HepG2 (cell line): ENCODE results near the gene DMXL1. TPM values are rescaled to one million over a fixed set of nuclear protein-coding genes. Genes with fewer than 3 reads are reported as not detected.
A peak's percentile ranks its signal among the peaks of the same experiment; 100 is the strongest.

Experiments used
- ATAC-seq: fragments of 200-7000 bp; cut with Tn5 transposase; 3 replicates; pipeline ENCODE4 v1.9.1; 2020; ENCODE audit warnings: mild to moderate bottlenecking, moderate library complexity
- BruUV-seq: library from RNA; stranded (reverse); fragments of 400-500 nt; replicated peaks from 2 replicates; lab custom pipeline; 2021; lab: Mats Ljungman, UMichigan
- CTCF ChIA-PET: fragments of 300-600 bp; formaldehyde crosslinking; extraction: SDS; loops from one replicate; lab custom pipeline; 2021; ENCODE audit warnings: low total read pairs, inconsistent platforms, low intra/inter-chr PET ratio; lab: Yijun Ruan, JAX
- POLR2A ChIA-PET: fragments of 350-600 bp; sonication (Branson Sonifier 250); formaldehyde crosslinking; loops from one replicate; lab custom pipeline; 2020; ENCODE audit warnings: antibody characterized with exemption, inconsistent platforms; lab: Yijun Ruan, JAX
- DNase-seq: peaks from one replicate; pipeline ENCODE4 v3.0.0-alpha.2; 2015; ENCODE audit warnings: low spot score
- FAIRE-seq: peaks from 3 replicates; lab custom pipeline; 2011; peaks lifted over from hg19 to GRCh38; lab: Jason Lieb, UNC
- H2AFZ ChIP-seq: one replicate; pipeline ENCODE4 v1.6.1; 2011; ENCODE audit warnings: low read length, inconsistent platforms
- H3K27ac ChIP-seq: fragments of 300-600 bp; 3 replicates; pipeline ENCODE4 v1.8.0; 2011; ENCODE audit warnings: mixed run types, mild to moderate bottlenecking, mixed read lengths, low read length, inconsistent platforms; ENCODE audit not compliant: insufficient read depth; ENCODE audit errors: extremely low read length
- H3K27me3 ChIP-seq, 2 experiments: fragments of 200-600 bp in 1 of 2; 2 replicates in 1 of 2; 3 replicates in 1 of 2; pipeline versions ENCODE4 v1.6.0 to v1.8.0; 2011; ENCODE audit warnings: low read length in 2 of 2, mild to moderate bottlenecking in 2 of 2, moderate library complexity in 2 of 2, inconsistent platforms in 1 of 2; ENCODE audit not compliant: insufficient read depth in 2 of 2, control insufficient read depth in 1 of 2
- H3K36me3 ChIP-seq, 2 experiments: fragments of 200-600 bp in 1 of 2; replicated peaks in 1 of 2; 2 replicates in 1 of 2; 3 replicates in 1 of 2; pipeline versions ENCODE4 v1.5.1 to v1.8.0; 2011; ENCODE audit warnings: low read length in 2 of 2, inconsistent platforms in 1 of 2; ENCODE audit not compliant: insufficient read depth in 2 of 2, control insufficient read depth in 1 of 2
- H3K4me1 ChIP-seq: 2 replicates; pipeline ENCODE4 v1.5.1; 2012; ENCODE audit warnings: low read length, inconsistent platforms; ENCODE audit not compliant: insufficient read depth
- H3K4me2 ChIP-seq: 2 replicates; pipeline ENCODE4 v1.6.0; 2011; ENCODE audit warnings: low read depth, low read length, inconsistent platforms
- H3K4me3 ChIP-seq, 3 experiments: fragments of 200-600 bp in 1 of 3; sonication (generic), shearing (Covaris generic) in 1 of 3; replicated peaks in 1 of 3; 2 replicates each; pipeline ENCODE4 v1.5.1; 2011 to 2016; ENCODE audit warnings: low read length in 3 of 3, inconsistent platforms in 2 of 3, low read depth in 2 of 3, mild to moderate bottlenecking in 2 of 3, control low read depth in 1 of 3, mixed read lengths in 1 of 3; ENCODE audit not compliant: insufficient read depth in 1 of 3
- H3K79me2 ChIP-seq: one replicate; pipeline ENCODE4 v1.6.1; 2011; ENCODE audit warnings: low read length, inconsistent platforms; ENCODE audit not compliant: insufficient read depth
- H3K9ac ChIP-seq: 2 replicates; pipeline ENCODE4 v1.6.0; 2011; ENCODE audit warnings: mild to moderate bottlenecking, low read depth, low read length, inconsistent platforms; ENCODE audit not compliant: insufficient read depth
- H3K9me3 ChIP-seq: 2 replicates; pipeline ENCODE4 v1.5.1; 2012; ENCODE audit warnings: mild to moderate bottlenecking, low read length
- H4K20me1 ChIP-seq: 2 replicates; pipeline ENCODE4 v1.6.0; 2011; ENCODE audit warnings: inconsistent platforms, mild to moderate bottlenecking, low read length, moderate library complexity; ENCODE audit not compliant: insufficient read depth
- HNF4A ChIP-seq: sonication (generic); formaldehyde crosslinking; IDR thresholded peaks from 2 replicates; pipeline ENCODE4 v1.4.0; 2020; ENCODE audit warnings: missing genetic modification reagents
- NFKB2 ChIP-seq: sonication (generic); formaldehyde crosslinking; IDR thresholded peaks from 2 replicates; pipeline ENCODE4 v1.4.0; 2020; ENCODE audit warnings: missing genetic modification reagents, borderline replicate concordance
- ONECUT2 ChIP-seq: sonication (generic); formaldehyde crosslinking; IDR thresholded peaks from 2 replicates; pipeline ENCODE4 v1.4.0; 2020; ENCODE audit warnings: missing genetic modification reagents
- PPARG ChIP-seq: conservative IDR thresholded peaks from 2 replicates; pipeline ENCODE4 v1.6.1; 2016; ENCODE audit warnings: missing biosample characterization, missing genetic modification reagents
- ZBTB1 ChIP-seq: sonication (generic); formaldehyde crosslinking; IDR thresholded peaks from 2 replicates; pipeline ENCODE4 v1.4.0; 2020; ENCODE audit warnings: missing genetic modification reagents, borderline replicate concordance
- ZKSCAN1 ChIP-seq: fragments of 150-350 bp; IDR thresholded peaks from 2 replicates; pipeline ENCODE4 v1.6.1; 2014; ENCODE audit warnings: low read length
- WGBS: methylation state at CpG from one replicate; pipeline ENCODE4 v1.1.6; 2017; ENCODE audit warnings: low lambda C conversion rate; 5-methylcytosine and 5-hydroxymethylcytosine counted together
- in situ Hi-C: cut with HindIII; loops from 2 replicates; pipeline ENCODE4 v1.10.0; 2017; ENCODE audit warnings: low pct_unique_long_range_greater_than_20kb; ENCODE audit not compliant: extremely low pct_ligation_motif_present
- intact Hi-C: fragments of 100-400 bp; cut with micrococcal nuclease; formaldehyde crosslinking; loops from one replicate; pipeline ENCODE4 v1.10.0; 2022; ENCODE audit not compliant: unreplicated experiment
- polyA plus RNA-seq, 8 experiments: library from polyadenylated mRNA; depleted of rRNA in 3 of 8; stranded (reverse) in 7 of 8; unstranded in 1 of 8; fragments of >200 nt; fragmentation: Illumina TruSeq in 4 of 8; extraction: Trizol in 4 of 8; gene quantifications; 2 replicates each; pipeline versions ENCODE4 v1.2.1 to v1.2.3, GENCODE V29; 2011 to 2016; ENCODE audit warnings: low read depth in 4 of 8, missing spikeins in 1 of 8, mixed read lengths in 1 of 8; ENCODE audit not compliant: insufficient read depth in 1 of 8
- total RNA-seq, 5 experiments: library from RNA; depleted of rRNA; stranded (reverse); fragments of >200 nt; fragmentation: Illumina TruSeq; extraction: Trizol; gene quantifications; 2 replicates each; pipeline ENCODE4 v1.2.3, GENCODE V29; 2016; ENCODE audit warnings: low read depth in 1 of 5
- TF ChIP-seq, protein P1 (sequence below): sonication (generic); formaldehyde crosslinking; IDR thresholded peaks from 2 replicates; pipeline ENCODE4 v1.5.1; 2020; ENCODE audit warnings: missing genetic modification reagents, mild to moderate bottlenecking, borderline replicate concordance

DMXL1 gene
- total and polyA plus RNA-seq, 2 of the 13 experiments (the other 11 are each of a cell fraction or from before 2014, with no cell fraction given), result 6.9 to 18.6 TPM

DNA sequence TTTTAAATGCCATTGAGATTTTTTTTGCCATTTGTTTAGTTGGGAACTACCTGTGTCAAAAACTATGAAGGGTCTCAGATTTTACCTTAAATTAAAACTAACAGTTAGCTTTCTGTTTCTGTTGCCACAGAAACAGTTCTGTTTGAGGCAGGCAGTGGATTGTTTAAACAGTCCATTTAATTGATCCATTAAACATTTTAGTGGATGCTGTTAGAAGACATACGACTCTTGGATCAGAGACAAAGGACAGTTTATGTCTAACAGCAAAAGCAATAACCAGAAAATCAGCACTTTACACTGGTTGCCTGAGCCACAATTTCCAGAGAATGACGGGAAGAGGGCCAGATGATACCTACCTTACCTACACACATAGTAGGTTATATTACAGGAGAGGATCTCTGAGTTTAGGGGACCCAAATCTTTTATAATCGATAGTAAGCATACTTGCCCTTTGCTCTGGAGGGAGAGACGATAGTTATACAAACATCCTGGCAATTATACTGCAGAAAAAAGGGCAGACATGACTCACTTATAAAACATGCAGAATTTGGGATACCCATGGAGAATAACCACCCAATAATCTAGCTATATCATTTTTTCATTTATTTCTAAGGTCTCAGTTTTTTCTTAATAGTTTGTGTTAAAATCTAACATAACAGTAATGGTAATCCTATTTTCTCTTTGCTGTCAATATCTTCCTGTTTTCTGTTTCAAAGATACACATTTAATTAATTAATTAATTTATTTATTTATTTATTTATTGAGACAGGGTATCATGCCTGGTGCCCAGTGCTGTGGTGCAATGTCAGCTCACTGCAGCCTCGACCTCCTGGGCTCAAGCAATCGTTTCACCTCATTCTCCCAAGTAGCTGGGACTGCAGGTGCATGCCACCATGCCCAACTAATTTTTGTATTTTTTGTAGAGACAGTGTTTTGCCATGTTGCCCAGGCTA lies 148.2 kb downstream of the DMXL1 start:
- DNase-seq (peak; percentile 18), FAIRE-seq (no peak), ATAC-seq (peak; percentile 60)
- CTCF ChIA-PET, result no interaction called here
- H4K20me1 ChIP-seq, result no peaks in the 10 kb centered on the region
- TF ChIP-seq ZBTB1 (CRISPR knock-in tag), result no peak
- 0 out of 2 replicates have a peak, but pooled peaks have one; percentile 25 for TF ChIP-seq PPARG
- peak; percentile 19; the same call in 1 of the 2 replicates for TF ChIP-seq HNF4A (CRISPR knock-in tag)
- 0 out of 2 replicates have a peak, but pooled peaks have one; percentile 35 for TF ChIP-seq ONECUT2
- peak; percentile 91 for TF ChIP-seq ZKSCAN1
- TF ChIP-seq, protein P1, sequence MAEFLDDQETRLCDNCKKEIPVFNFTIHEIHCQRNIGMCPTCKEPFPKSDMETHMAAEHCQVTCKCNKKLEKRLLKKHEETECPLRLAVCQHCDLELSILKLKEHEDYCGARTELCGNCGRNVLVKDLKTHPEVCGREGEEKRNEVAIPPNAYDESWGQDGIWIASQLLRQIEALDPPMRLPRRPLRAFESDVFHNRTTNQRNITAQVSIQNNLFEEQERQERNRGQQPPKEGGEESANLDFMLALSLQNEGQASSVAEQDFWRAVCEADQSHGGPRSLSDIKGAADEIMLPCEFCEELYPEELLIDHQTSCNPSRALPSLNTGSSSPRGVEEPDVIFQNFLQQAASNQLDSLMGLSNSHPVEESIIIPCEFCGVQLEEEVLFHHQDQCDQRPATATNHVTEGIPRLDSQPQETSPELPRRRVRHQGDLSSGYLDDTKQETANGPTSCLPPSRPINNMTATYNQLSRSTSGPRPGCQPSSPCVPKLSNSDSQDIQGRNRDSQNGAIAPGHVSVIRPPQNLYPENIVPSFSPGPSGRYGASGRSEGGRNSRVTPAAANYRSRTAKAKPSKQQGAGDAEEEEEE, result no peak
- no peak for TF ChIP-seq NFKB2 (CRISPR knock-in tag)
- POLR2A ChIA-PET, result no interaction called here
- H3K4me1 ChIP-seq, result peaks cover 7% of the 10 kb centered on the region
- no peak overlapping the region for H3K4me2 ChIP-seq
- no peak overlapping the region for H3K9ac ChIP-seq
- no peak overlapping the region for H3K4me3 ChIP-seq
- H3K36me3 ChIP-seq, result no peaks in the 10 kb centered on the region; a peak in 2 of 5 replicates
- intact Hi-C loops (loop anchor here (5.0 kb wide), 1 partner anchor 83 kb away; no protein-coding TSS in a partner anchor), in situ Hi-C loops (no loop called here)
- H3K79me2 ChIP-seq, result no peaks in the 10 kb centered on the region
- H3K9me3 ChIP-seq, result no peaks in the 10 kb centered on the region
- no peaks in the 10 kb centered on the region for H3K27me3 ChIP-seq
- 71% methylated on average over 6 of the region's 6 CpGs for WGBS
- no peak overlapping the region for H3K27ac ChIP-seq
- BruUV-seq, result no TSS peak
- H2AFZ ChIP-seq, result no peak overlapping the region
